Middle frontal gyrus (tissue), 1 donor: ENCODE measurements around the gene PARD3B.

ENCODE experiments used
- DNase-seq: peaks from one replicate; pipeline ENCODE4 v3.0.0-alpha.2; 2015; ENCODE audit warnings: low spot score; ENCODE audit errors: extremely low spot score

The PARD3B gene

GRCh38 chr2:205103699-205104098 is 558.4 kb downstream of the PARD3B start:
- DNase-seq = no peak

- no peak for DNase-seq
Observed at GRCh38 chr2:205107810-205108209, 562.5 kb downstream of the PARD3B start.

GRCh38 chr2:205115511-205115910 is 570.2 kb downstream of the PARD3B start:
- no peak for DNase-seq

- no peak for DNase-seq
Observed at GRCh38 chr2:205117125-205117524, 571.9 kb downstream of the PARD3B start.

GRCh38 chr2:205119136-205119535 is 573.9 kb downstream of the PARD3B start:
- DNase-seq = no peak

GRCh38 chr2:205128726-205129125 is 583.5 kb downstream of the PARD3B start:
- no peak for DNase-seq

GRCh38 chr2:205129531-205129930 is 584.3 kb downstream of the PARD3B start:
- DNase-seq = no peak

DNA sequence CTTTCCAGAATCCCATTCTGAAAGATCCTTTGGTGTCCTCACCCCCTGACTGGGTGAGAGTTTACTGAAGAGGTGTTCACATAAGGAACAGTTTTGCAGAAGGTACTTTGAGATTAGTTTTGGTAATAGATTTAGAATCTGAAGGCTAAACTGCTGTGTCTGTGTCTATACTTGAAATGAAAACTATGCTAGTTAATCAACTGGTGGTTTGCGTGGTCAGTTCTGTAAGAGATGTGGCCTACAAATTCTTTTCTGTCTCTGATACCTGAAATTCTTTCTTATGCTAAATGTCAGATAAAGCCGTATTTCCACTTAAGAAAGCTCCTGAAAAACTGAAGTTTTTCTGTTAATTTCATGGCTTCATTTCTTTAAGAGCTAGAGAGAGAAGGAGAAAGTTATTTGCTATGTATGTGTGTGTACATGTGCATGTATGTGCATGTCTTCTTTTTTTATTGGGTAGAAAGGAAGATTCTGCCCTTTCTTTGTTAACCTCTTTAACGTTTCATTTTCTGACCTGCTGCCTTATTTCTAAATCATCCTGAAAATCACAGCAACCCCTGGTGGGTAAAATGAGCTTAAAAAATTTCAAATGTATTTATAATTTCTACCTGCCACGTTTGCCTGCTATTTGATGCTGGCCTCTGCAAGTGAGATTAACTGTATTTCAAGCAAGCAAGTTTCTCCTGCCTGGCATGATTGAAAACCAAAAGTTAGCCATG is 585.0 kb downstream of the PARD3B start:
- no peak for DNase-seq

GRCh38 chr2:205133544-205133943 is 588.3 kb downstream of the PARD3B start:
- DNase-seq = no peak

DNA sequence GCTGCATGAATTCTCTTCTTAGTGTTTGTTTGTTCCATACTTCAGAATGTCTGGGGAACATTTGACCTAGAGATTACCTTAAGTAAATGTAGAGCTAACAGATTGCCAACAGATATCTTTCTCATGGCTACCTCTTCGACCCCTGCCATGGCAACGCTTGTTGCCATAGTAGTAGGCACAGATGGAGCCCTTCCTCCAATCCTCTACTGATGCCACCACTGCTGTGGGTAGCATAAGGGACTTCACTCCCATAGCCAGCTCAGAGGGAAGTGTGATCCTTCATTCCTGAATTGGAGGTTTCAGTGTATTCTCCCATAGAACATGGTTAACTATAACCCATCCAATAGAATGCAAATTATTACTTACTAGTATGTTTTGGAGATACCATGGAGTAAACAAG is 593.5 kb downstream of the PARD3B start:
- no peak for DNase-seq

DNA sequence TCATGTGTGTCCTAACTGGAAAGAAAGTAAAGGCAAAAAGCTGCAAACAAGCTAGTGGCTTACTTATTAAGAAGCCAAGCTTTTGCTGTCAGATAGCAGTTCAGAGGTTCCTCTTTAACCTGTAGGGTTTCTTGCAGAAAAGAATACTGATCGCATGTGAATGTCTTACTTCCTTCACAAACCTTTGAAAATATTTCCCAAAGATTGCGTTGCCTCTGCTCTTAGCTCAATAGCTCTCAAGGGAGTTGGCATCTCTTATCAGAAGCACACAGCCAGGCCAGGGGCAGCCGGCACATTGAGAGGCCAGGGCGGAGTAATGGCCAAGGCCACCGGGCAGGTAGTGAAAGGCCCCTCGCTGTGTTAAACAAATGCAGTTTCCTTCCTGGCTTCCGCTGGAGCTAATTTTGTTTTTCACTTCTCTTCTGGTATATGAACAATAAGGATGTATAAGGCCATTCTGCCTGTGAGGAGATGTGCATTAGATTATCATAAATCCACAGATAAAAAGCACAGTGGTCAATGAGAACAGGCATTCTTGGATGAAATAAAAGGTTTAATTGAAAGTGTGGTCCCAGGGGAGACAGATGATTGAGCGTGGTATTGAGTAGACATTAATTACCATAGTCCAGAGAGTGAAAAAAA is 594.7 kb downstream of the PARD3B start:
- DNase-seq = no peak

DNA sequence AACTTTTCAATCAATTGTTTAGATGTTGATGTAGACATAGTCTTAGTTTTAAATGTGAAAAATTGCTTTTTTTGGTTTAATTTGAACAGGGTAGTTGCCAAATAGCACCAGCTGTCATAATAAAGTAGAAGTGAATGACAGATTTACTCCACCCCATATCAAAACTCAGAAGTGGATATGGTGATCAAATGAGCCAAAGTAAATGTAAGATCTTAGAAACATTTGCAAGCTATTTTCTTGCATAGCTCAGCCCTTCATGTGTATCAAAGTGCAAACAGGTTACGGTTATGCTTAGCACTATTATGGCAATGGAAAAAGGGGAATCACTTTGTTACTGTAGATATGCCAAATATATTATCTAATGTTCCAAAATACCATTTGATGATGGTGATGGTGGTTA is 596.1 kb downstream of the PARD3B start:
- DNase-seq = no peak

DNA sequence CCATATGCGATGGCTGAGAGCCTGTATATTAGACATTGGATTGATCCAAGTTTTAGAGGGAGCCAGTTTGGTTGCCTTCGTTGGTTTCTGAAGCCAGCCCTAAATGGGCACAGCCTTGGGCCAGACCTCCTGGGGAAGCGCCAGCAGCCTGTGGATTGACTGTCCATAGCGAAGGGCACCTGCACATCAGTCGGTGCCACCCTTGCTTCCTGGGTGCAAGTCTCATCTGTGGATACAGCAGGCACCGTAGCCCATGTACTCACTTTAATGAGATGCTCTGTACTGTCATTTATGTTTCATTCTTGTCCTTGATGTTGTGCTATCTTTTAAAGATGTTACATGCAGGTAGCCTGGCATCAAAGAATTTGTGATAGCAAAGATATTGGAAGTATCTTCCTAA is 600.6 kb downstream of the PARD3B start:
- no peak for DNase-seq

DNA sequence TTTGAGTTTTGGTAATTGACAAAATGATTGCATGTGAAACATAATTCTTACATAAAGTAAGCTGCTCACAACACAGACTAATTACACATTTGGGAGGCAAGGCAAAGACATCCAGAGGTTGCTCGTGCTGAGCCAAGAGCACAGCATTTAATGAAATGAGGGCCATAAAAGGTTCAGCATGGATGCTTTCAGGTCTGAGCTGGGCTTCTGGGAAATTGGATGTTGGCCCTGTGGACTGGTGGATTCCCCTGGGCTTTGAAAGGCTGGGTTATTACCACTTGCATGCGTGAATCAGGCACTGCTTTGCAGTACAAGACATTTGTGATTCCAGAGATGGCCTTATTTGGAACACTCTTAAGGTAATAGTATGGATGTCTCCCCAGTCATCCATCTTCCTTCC is 603.5 kb downstream of the PARD3B start:
- no peak for DNase-seq

DNA sequence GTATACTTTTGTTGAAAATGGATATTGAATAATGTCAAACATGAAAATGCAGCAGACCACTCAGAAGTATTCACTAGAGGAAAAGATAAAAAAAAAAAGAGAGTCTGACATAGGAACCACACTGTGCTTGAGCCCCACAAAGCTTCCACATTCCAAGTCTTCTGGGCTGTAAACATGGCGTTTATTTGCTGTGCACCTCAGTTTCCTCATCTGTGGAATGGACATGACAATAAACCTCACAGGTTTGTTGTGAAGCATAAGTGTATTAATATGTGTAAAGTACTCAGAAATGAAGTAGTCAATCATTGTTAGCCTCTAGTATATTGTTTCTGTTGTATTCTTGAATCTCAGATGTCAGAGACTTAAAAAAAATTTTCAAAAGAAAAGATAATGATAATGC is 611.2 kb downstream of the PARD3B start:
- no peak for DNase-seq

- DNase-seq = no peak
Observed at GRCh38 chr2:205158404-205158803, 613.1 kb downstream of the PARD3B start.

- no peak for DNase-seq
Observed at GRCh38 chr2:205161156-205161839, 616.0 kb downstream of the PARD3B start.

DNA sequence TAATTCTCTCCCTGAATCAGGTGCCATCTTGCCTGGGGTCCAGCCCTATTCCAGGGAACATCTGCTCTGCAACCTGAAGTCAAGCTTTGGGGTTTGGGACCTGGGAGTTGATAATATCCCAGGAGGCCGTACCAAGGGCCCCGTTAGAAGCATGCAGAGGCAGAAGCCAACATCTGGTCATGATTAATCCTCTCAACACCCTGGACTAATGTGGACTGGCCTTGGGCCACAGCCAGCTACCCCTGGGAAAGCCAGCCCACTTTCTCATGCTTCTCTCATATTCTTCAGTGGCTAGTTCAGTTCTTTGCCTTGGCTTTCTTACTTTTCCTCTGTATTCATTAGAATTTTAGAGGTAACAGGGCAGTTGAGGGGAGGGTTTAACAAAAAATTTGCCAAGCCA is 621.5 kb downstream of the PARD3B start:
- no peak for DNase-seq

DNA sequence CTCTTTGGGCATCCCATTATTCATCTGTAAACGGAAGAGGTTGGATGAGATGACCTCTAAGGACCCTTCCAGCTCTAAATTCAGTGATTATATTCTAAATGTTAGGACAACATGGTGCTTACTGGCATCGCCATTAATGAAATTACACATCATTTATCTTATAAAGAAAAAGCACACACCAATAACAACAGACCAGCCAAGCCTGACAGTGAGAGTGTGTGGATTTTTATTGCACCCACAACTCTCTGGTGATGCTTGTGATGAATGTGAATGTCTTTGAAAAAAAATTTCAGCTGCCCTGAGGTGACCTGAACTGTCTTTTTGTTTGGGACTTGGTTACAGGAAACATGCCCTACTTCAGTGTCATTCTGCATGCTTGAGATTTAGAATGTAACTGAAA is 623.7 kb downstream of the PARD3B start:
- DNase-seq = no peak

DNA sequence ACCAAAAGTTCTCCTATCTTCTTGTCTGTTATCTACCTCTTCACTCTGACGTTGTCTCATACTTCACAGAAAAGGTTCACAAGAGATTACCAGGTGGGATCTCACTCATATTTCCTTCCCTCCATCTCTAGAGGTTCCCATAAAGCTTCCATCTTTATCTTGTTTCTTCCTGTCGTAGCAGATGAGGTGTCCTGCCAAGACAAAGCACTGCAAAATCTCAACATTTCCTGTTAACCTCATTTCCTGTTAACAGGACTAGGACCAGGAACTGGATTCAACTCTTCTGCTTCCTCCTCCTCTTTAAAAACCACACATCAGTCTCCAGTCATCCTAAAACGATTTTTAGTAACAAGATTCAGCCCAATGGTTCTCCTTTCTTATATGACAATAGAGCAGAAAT is 624.2 kb downstream of the PARD3B start:
- no peak for DNase-seq

- DNase-seq = no peak
Observed at GRCh38 chr2:205170399-205170798, 625.1 kb downstream of the PARD3B start.

DNA sequence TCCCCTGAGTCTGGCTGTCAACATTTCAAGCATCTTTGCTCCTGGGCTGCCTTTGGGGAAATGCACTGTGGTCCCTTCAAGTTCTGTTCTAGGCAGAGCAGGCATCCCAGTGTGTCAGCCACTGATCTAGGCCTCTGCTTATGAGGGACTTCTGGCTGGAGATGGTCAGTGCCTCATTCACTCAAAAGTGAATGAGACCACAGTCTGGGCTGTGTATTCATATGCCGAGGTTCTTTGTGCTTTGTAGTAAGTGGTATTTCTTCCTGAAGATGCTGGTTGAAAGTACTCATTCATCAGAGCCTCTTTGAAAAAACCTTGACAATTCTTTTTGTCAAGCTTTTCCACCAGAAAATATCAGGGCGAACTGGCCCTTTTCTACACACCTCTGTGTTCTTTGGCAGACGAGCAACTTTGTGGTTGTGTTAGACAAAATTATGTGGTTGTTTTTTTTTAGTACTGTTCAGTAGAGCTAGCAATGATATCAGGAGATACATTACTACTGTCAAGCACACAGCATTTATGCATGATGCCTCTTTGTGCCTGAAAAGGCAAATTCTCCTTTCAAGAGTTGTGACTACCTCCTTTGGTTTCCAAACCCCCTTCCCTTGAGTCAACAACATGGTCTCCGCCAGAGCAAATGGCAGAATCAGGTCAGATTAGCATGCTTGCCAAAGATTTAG is 626.1 kb downstream of the PARD3B start:
- DNase-seq = no peak
